GM19455 (cell line): Measurements from ENCODE around the gene CALN1.

Experiments
- ATAC-seq: cut with Tn5 transposase; IDR thresholded peaks from one replicate; pipeline ENCODE4 v1.9.1; 2021; ENCODE audit not compliant: unreplicated experiment

The CALN1 gene

DNA sequence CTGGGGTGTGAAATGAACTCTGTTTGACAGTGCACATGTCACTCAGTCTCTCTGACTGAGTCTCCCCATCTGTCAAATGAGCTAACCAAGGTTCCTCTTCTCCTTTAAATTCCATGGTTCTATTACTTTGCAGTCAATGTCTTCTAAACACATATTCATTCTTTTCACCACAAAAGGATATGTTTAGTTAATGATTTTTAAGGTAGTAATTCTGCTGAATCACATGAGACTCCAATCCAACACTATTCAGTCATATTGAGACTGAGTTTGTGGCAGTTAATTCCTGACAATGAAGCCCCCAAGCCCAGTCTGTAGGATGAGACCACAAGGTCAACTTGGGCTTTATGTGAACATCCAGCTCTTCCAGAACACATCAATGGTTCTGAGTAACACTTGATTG lies 85.3 kb downstream of the CALN1 start:
- ATAC-seq = no peak

- ATAC-seq = no peak
Observed at GRCh38 chr7:72326365-72326764, 85.8 kb downstream of the CALN1 start.

GRCh38 chr7:72325561-72325960 lies 86.6 kb downstream of the CALN1 start:
- ATAC-seq = no peak

DNA sequence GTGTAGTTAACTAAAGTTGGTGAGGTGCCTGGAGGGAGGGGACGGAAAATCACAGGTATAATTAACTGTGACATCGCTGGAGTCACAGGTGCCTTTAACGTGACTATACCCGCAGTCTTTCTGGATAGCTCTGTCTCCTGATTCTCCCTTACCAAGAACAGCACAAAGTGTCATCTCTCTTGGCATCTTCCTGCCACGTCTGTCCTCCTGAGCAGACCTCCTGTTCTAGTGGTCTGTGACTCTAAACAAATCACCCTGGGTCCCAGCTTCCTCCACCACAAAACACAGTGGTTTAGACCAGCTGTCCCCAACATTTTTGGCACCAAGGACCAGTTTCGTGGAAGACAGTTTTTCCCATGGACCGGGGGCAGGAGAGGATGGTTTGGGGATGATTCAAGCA lies 90.5 kb downstream of the CALN1 start:
- ATAC-seq = no peak

GRCh38 chr7:72321081-72321480 lies 91.1 kb downstream of the CALN1 start:
- ATAC-seq = no peak

- no peak for ATAC-seq
Observed at GRCh38 chr7:72317341-72317740, 94.8 kb downstream of the CALN1 start.

DNA sequence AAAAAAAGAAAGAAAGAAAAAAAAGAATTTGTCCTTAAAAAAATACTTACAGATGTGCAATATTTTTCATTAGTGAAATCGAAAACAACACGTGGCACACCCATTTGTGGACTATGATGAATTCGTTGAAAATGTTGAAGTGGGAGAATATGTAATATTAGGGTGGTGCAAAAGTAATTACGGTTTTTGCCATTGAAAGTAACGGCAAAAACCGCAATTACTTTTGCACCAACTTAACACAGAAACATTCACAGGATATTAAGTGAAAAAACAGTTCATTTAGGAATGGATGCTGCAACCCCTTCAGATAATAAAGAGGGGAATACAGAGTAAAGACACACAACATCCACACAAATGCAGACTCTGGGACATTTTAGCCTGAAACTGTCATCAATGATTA lies 96.0 kb downstream of the CALN1 start:
- ATAC-seq = no peak

DNA sequence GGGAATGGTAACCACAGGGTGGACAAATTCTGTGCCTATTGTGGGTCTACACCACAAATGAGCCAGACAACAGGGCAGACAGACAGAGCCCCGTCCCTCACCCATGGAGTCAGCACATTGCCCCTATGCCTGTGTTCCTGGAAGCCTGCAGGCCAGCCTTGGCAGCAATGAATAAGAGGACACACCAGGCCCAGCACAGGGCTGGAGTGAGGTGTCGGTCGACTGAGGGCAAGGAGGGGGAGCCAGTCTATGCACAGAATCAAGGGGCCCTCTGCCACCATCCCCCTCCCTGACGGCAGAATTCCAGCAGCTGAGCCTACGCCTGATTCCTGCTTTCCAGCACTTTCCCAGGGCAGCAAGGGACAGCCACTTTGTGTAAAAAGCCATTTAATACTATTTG lies 98.2 kb downstream of the CALN1 start:
- ATAC-seq = no peak

DNA sequence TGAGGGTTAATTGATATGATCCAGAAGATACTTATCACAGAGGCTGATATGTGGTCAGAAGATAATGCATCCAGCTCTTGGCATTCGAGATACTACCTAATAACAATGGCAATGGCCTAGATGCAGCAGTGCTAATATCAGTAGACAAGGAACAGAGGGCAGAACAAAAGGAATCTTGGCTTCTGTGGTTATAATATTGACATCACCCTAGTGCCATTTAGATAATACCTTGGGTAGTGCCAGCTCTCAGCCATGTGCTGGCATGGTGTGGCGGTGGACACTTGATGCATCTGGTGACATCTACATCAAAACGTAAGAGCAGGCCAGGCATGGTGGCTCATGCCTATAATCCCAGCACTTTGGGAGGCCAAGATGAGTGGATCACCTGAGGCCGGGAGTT lies 101.8 kb downstream of the CALN1 start:
- no peak for ATAC-seq

GRCh38 chr7:72309476-72309875 lies 102.7 kb downstream of the CALN1 start:
- ATAC-seq = no peak

DNA sequence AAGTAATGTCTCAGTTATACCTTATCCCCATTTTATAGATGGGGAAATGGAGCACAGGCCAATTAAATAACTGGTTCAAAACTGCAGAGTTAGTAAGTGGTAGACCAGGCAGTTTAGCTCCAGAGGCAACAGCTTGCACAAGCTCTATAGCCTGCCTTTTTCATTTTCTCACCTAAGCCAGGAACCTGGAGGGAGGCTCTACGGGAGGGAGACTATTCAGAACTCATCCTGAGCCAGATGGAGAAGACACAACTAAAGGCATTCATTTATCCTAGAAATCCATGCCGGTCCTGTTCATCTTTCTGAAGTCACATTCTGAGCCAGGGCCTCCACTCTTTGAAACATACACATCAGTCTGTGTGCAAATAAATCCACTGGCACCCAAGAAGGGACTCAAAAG lies 103.2 kb downstream of the CALN1 start:
- no peak for ATAC-seq

- ATAC-seq = no peak
Observed at GRCh38 chr7:72307566-72307965, 104.6 kb downstream of the CALN1 start.

GRCh38 chr7:72298912-72299311 lies 113.2 kb downstream of the CALN1 start:
- ATAC-seq = no peak

GRCh38 chr7:72298091-72298490 lies 114.0 kb downstream of the CALN1 start:
- no peak for ATAC-seq

- ATAC-seq = no peak
Observed at GRCh38 chr7:72297636-72298035, 114.5 kb downstream of the CALN1 start.

- ATAC-seq = no peak
Observed at GRCh38 chr7:72292794-72293193, 119.3 kb downstream of the CALN1 start.

GRCh38 chr7:72292118-72292517 lies 120.0 kb downstream of the CALN1 start:
- no peak for ATAC-seq

DNA sequence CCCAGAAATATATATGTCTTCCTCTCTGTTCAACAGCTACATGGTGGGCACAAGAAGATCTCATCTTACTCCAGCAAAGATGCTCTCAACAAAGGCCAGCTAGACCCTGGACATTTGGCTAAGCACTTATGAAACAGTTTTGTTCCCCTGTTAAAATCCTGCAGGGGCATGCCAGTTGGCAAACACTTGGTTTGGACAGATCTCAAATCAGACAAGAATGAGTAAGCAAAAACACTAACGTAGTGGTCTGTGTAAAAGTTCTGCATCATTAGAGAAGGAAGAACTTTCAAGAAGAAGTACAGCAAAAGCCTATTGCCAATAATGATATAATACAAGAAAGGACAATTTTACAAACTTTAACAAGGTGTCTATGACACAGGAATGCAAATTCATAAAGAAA lies 125.6 kb downstream of the CALN1 start:
- ATAC-seq = no peak

- ATAC-seq = no peak
Observed at GRCh38 chr7:72283309-72283708, 128.8 kb downstream of the CALN1 start.

- ATAC-seq = no peak
Observed at GRCh38 chr7:72281308-72281707, 130.8 kb downstream of the CALN1 start.

DNA sequence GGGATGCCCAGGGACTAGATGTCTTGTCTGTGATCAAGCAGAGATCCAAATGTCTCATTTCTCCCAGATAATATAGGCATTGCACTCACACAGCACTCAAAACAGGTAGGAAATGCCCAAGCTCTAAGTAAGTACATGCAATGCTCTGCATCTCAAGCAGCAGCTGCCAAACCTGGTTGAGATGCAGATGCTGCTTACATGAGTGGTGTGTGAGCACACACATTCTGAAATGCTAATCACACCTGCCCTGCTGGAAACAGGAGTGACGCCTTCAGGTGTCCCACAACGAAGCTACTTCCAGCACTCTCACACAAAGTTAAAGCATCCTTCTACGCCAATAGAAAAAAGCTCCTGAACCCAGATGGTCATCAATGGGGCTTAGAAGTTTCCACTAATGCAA lies 132.9 kb downstream of the CALN1 start:
- ATAC-seq = no peak

DNA sequence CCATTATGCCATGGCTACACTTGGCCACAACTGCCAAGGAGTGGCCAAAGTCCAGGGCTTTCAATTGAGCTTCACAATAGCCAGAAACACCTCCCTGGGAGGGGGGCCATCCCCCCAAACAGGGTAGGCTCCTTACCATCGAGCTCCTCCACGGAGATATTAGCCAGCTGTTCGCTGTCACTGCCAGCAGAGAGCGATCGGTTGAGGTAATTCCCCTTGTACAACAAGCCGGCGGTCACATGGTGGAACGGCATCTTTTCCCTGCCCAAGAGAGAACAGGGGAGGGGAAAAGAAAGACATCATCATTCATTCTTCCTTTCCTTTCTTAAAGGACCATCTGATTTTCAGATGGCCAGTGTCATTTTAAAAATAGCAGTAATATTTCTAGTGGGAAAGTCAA lies 133.6 kb downstream of the CALN1 start:
- ATAC-seq = no peak

DNA sequence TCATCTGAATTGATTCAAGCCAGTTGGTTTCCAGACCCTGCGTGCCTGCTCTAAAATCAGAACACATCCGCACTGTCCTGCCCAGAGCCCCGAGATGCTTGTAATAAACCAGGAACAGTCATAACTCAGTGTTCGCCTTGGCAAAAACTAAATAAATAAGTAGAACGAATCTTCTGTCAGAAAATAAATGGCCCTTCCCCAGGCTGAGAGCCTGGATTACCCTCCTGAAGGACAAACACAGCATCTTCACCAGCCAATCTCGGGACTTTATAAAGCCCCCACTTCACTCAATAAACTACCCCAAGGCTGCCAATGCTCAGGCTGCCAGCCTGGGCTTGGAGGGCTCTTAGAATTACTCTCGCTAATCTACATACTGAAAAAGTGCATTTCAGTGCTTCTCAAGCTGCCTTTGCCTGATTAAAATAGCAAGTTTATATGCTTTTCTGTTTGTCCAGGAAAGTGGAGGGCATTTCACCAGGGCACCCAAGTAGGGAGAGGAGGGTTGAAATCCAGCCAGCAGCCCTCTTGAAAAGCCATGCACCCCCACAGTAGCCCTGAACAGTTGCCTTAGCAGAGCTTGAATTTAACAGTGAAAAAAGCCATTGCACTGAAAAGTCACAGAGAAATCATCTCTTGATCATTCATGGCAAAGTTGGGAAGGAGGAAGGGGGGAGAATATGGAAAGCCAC lies 136.6 kb downstream of the CALN1 start:
- ATAC-seq = no peak
